Activated CD4-positive, alpha-beta T cell treated with anti-CD3 and anti-CD28 coated beads for 24 hours (primary cell): Measurements from ENCODE around the gene SIPA1L2.
"Not testable (repeated sequence)": the region's sequence is repeated elsewhere in the genome, so short reads cannot be mapped to it uniquely, and the experiment has no call there.

ENCODE experiments used
- DNase-seq, 2 donors: peaks; one replicate each; pipeline ENCODE4 v3.0.0-alpha.2; 2020; ENCODE audit warnings: low read depth in 2 of 2

The SIPA1L2 gene

GRCh38 chr1:232613752-232614381, 16.1 kb downstream of the SIPA1L2 start:
- DNase-seq, result no peak

- not testable (repeated sequence) for DNase-seq
These were observed 17.1 kb downstream of the SIPA1L2 start for GRCh38 chr1:232612836-232613235.

- DNase-seq, result no peak
These were observed 18.1 kb downstream of the SIPA1L2 start for GRCh38 chr1:232611834-232612233.

- not testable (repeated sequence) for DNase-seq
These were observed 18.8 kb downstream of the SIPA1L2 start for GRCh38 chr1:232610902-232611745.

- DNase-seq, result no peak
These were observed 19.6 kb downstream of the SIPA1L2 start for GRCh38 chr1:232610192-232610901.

GRCh38 chr1:232608427-232608826, 21.5 kb downstream of the SIPA1L2 start:
- no peak for DNase-seq

GRCh38 chr1:232602622-232603021, 27.3 kb downstream of the SIPA1L2 start:
- DNase-seq, result no peak

GRCh38 chr1:232600424-232601258, 29.3 kb downstream of the SIPA1L2 start:
- no peak for DNase-seq

GRCh38 chr1:232599178-232600041, 30.5 kb downstream of the SIPA1L2 start:
- no peak for DNase-seq

- no peak for DNase-seq
These were observed 31.1 kb downstream of the SIPA1L2 start for GRCh38 chr1:232598837-232599177.

- no peak for DNase-seq
These were observed 31.8 kb downstream of the SIPA1L2 start for GRCh38 chr1:232598133-232598532.

GRCh38 chr1:232597721-232598120, 32.2 kb downstream of the SIPA1L2 start:
- no peak for DNase-seq

- no peak for DNase-seq
These were observed 33.1 kb downstream of the SIPA1L2 start for GRCh38 chr1:232596666-232597303.

GRCh38 chr1:232594768-232595698, 34.9 kb downstream of the SIPA1L2 start:
- DNase-seq, result no peak

GRCh38 chr1:232593717-232594502, 36.0 kb downstream of the SIPA1L2 start:
- DNase-seq, result no peak

- DNase-seq, result no peak
These were observed 38.6 kb downstream of the SIPA1L2 start for GRCh38 chr1:232591344-232591743.

GRCh38 chr1:232590744-232591082, 39.2 kb downstream of the SIPA1L2 start:
- no peak for DNase-seq
